ENCODE data around the gene PTPRR.

Gene PTPRR

GRCh38 chr12:70590051-70590450 lies 330.5 kb downstream of the PTPRR start:
- DNase-seq = peak; percentile 64
